Lower lobe of right lung (tissue), 2 donors: ENCODE results near the gene MYO10. TPM values are rescaled to one million over a fixed set of nuclear protein-coding genes. Genes with fewer than 3 reads are reported as not detected.

Experiments
- ATAC-seq, 2 donors: fragments of 200-7000 bp; cut with Tn5 transposase; one replicate each; pipeline ENCODE4 v1.9.1; 2020 to 2022; ENCODE audit warnings: mild to moderate bottlenecking in 2 of 2, moderate library complexity in 2 of 2
- DNase-seq: peaks from one replicate; pipeline ENCODE4 v3.0.0-alpha.2; 2020
- H3K27ac ChIP-seq: fragments of 200-600 bp; one replicate; pipeline ENCODE4 v1.8.0; 2022
- H3K27me3 ChIP-seq: fragments of 200-600 bp; one replicate; pipeline ENCODE4 v1.8.0; 2022; ENCODE audit warnings: low read depth
- H3K36me3 ChIP-seq: fragments of 200-600 bp; one replicate; pipeline ENCODE4 v1.8.0; 2022; ENCODE audit warnings: mild to moderate bottlenecking
- H3K4me1 ChIP-seq: fragments of 200-600 bp; one replicate; pipeline ENCODE4 v1.8.0; 2022
- H3K4me3 ChIP-seq: fragments of 200-600 bp; one replicate; pipeline ENCODE4 v1.8.0; 2022; ENCODE audit warnings: mild to moderate bottlenecking
- H3K9me3 ChIP-seq: fragments of 200-600 bp; one replicate; pipeline ENCODE4 v1.8.0; 2022
- intact Hi-C: fragments of 100-400 bp; cut with DNase I; formaldehyde crosslinking; loops from one replicate; pipeline ENCODE4 v1.11.0; 2022
- total RNA-seq: library from RNA; stranded (reverse); fragmentation: NEBNext Ultra II Directional; extraction: Animal tissue kit (Norgen Biotek cat#: 25700); gene quantifications from one replicate; pipeline ENCODE4 v1.2.1, GENCODE V29; 2021
- TF ChIP-seq, protein P1 (sequence below): fragments of 200-600 bp; IDR thresholded peaks from one replicate; pipeline ENCODE4 v1.8.0; 2022; ENCODE audit warnings: antibody characterized with exemption, mild to moderate bottlenecking
- donor health status: DM: no; HTN: yes; CAD: no; lungs with severe emphysema.

Gene MYO10
- total RNA-seq, 1 donor from 2014 or later = 51.5 TPM

DNA sequence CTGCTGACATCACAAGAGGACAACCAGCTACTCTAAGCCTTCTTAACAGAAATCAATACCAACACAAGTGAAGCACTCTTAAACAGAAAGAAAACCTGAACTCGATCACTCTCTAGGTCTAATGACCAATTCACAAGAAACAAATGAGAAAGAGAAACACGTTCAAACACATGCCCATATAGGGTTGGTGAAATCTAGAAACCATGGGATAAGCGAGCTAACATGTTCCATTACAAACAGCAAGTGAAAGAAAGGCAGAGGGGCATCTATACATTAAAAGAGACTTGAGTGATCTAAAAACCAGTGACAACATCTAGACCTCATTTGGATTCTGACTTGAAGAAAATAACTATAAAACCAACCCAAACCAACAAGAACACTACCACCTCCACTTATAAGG lies 244.4 kb downstream of the MYO10 start:
- no peak overlapping the region for H3K27ac ChIP-seq
- no peaks in the 10 kb centered on the region for H3K27me3 ChIP-seq
- no peaks in the 10 kb centered on the region for H3K9me3 ChIP-seq
- intact Hi-C loops = no loop called here
- H3K4me1 ChIP-seq = no peaks in the 10 kb centered on the region
- peaks cover 70% of the 10 kb centered on the region for H3K36me3 ChIP-seq
- TF ChIP-seq, protein P1, sequence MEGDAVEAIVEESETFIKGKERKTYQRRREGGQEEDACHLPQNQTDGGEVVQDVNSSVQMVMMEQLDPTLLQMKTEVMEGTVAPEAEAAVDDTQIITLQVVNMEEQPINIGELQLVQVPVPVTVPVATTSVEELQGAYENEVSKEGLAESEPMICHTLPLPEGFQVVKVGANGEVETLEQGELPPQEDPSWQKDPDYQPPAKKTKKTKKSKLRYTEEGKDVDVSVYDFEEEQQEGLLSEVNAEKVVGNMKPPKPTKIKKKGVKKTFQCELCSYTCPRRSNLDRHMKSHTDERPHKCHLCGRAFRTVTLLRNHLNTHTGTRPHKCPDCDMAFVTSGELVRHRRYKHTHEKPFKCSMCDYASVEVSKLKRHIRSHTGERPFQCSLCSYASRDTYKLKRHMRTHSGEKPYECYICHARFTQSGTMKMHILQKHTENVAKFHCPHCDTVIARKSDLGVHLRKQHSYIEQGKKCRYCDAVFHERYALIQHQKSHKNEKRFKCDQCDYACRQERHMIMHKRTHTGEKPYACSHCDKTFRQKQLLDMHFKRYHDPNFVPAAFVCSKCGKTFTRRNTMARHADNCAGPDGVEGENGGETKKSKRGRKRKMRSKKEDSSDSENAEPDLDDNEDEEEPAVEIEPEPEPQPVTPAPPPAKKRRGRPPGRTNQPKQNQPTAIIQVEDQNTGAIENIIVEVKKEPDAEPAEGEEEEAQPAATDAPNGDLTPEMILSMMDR = no peak
- ATAC-seq (no peak), DNase-seq (no peak)
- no peak overlapping the region for H3K4me3 ChIP-seq

DNA sequence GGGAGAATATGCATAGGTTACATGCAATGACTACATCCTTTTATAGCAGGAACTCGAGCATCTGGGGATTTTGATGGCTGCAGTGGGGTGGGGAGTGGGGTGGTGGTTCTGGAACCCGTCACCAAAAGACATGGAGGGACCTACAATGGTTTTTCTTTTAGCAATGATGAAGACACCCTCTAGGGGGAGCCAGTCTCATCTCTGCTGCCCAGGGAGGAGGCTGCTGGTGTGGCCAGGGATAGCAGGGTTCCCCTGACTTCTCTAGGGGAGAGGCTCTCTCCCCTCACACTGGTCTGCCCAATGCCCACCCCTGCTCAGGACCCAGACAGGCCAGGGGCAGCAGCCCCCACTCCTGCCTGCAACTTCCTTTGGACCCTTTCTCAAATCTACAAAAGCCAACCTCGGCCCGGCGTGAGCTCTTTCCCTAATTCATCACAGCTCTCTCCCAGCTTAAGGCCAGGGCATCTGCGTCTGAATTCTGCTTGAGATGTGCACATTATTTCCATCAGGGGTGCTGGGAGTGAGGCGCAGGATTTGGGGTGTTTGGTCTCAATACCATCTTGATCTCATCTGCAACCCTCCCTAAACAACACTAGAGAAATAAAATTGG lies 245.7 kb downstream of the MYO10 start:
- DNase-seq = no peak
- H3K36me3 ChIP-seq = peaks cover 77% of the 10 kb centered on the region
- H3K4me3 ChIP-seq = no peak overlapping the region
- no peaks in the 10 kb centered on the region for H3K27me3 ChIP-seq
- no peaks in the 10 kb centered on the region for H3K4me1 ChIP-seq
- no peaks in the 10 kb centered on the region for H3K9me3 ChIP-seq
- ATAC-seq = peak; percentile 75 to 82
- TF ChIP-seq, protein P1 = peak; percentile 61
- H3K27ac ChIP-seq = no peak overlapping the region
- intact Hi-C loops = no loop called here

DNA sequence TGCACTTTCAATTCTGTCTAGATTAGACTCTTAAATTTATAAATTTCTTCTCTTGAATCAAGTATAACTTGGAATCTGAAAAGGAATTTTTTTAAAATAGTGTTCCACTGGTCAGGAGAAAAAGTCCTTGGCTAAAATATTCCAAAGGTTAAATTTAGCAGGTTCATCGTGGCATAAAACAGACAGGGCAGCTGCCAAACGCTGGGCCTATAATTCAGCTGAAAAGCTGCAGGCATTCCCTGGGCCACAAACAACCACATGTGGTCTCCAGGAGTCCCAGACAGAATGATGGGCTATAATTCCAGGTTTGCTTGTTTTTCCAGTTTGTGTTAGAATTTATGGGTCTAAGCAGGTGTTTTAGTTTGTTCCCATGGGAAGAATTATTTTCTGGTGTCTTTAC lies 248.2 kb downstream of the MYO10 start:
- Histone ChIP-seq H3K27ac (no peak overlapping the region), H3K4me1 (no peaks in the 10 kb centered on the region), H3K27me3 (no peaks in the 10 kb centered on the region), H3K9me3 (no peaks in the 10 kb centered on the region), H3K4me3 (no peak overlapping the region), H3K36me3 (peaks cover 76% of the 10 kb centered on the region)
- TF ChIP-seq, protein P1 = no peak
- intact Hi-C loops = no loop called here
- ATAC-seq (no peak), DNase-seq (no peak)

DNA sequence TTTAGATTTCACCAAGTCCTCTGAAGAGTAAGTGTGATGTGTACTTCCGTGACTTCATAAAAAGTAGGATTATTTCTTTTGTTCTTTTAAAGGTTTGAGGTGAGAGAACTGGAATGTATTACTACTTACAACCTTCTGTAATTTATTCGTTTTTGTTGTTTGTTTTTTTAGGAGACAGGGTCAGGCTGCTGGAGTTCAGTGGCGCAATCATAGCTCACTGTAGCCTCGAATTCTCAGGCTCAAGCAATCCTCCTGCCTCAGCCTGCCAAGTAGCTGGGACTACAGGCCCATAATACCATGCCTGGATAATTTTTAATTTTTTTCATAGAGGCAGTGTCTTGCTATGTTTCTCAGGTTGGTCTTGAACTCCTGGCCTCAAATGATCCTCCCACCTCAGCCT lies 251.0 kb downstream of the MYO10 start:
- Histone ChIP-seq H3K27ac (no peak overlapping the region), H3K36me3 (peaks cover 90% of the 10 kb centered on the region), H3K27me3 (no peaks in the 10 kb centered on the region), H3K4me3 (no peak overlapping the region), H3K9me3 (no peaks in the 10 kb centered on the region), H3K4me1 (no peaks in the 10 kb centered on the region)
- intact Hi-C loops = no loop called here
- ATAC-seq (no peak), DNase-seq (no peak)
- TF ChIP-seq, protein P1 = no peak

DNA sequence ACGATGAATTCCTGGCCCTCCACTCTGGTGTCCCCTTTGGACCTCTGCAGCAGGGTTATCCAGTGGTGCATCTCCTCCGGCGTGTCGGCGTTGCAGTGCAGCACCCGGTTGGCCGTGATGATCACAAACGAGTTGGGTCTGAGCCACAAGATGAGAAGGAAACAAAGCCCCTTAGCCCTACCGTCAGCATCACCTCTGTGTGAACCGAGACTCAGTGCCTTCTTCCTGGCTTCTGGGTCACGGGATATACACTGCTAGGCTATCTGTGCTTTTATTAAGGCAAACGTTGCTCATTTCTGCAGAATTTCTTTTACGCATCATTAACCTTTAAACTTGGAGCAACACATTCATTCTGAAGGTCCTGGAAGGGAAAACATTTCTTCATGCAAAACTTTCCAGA lies 254.2 kb downstream of the MYO10 start:
- intact Hi-C loops = no loop called here
- H3K4me1 ChIP-seq = no peaks in the 10 kb centered on the region
- H3K9me3 ChIP-seq = no peaks in the 10 kb centered on the region
- DNase-seq (no peak), ATAC-seq (no peak)
- TF ChIP-seq, protein P1 = no peak
- no peaks in the 10 kb centered on the region for H3K27me3 ChIP-seq
- no peak overlapping the region for H3K4me3 ChIP-seq
- H3K27ac ChIP-seq = no peak overlapping the region
- H3K36me3 ChIP-seq = peaks cover 94% of the 10 kb centered on the region
